Stimulated activated effector memory CD8-positive, alpha-beta T cell treated with anti-CD3 and anti-CD28 coated beads, Interleukin-12 subunit alpha, Interleukin-12 subunit beta, amount 100 ng/mL, for 72 hours (primary cell): ENCODE data around the gene PEX14.
"Not testable (repeated sequence)": the region's sequence is repeated elsewhere in the genome, so short reads cannot be mapped to it uniquely, and the experiment has no call there.

Experiments used
- ATAC-seq: fragments of 150-1000 bp; cut with Tn5 transposase; 2 replicates; pipeline ENCODE4 v1.10.0; 2021
- DNase-seq, 2 donors: peaks; one replicate each; pipeline ENCODE4 v3.0.0; 2021 to 2022; ENCODE audit warnings: low spot score in 2 of 2
- H3K27ac Mint-ChIP-seq: one replicate; pipeline ENCODE4 v1.8.0; 2022; ENCODE audit warnings: mild to moderate bottlenecking, mixed read lengths
- H3K36me3 Mint-ChIP-seq: one replicate; pipeline ENCODE4 v1.8.0; 2022; ENCODE audit warnings: mild to moderate bottlenecking, mixed read lengths
- H3K4me1 Mint-ChIP-seq: one replicate; pipeline ENCODE4 v1.8.0; 2022; ENCODE audit warnings: mixed read lengths
- H3K4me3 Mint-ChIP-seq: one replicate; pipeline ENCODE4 v1.8.0; 2022; ENCODE audit warnings: mild to moderate bottlenecking, mixed read lengths
- H3K9me3 Mint-ChIP-seq: one replicate; pipeline ENCODE4 v1.8.0; 2022; ENCODE audit warnings: mixed read lengths

The PEX14 gene

GRCh38 chr1:10497109-10497508 is 22.4 kb downstream of the PEX14 start:
- H3K27ac Mint-ChIP-seq, result no peak overlapping the region

GRCh38 chr1:10498231-10498630 is 23.5 kb downstream of the PEX14 start:
- H3K4me1 Mint-ChIP-seq, result peaks cover 52% of the 10 kb centered on the region
- no peak for DNase-seq
- peak overlapping the region; percentile 28 for H3K4me3 Mint-ChIP-seq
- ATAC-seq, result peak; percentile 58
- peaks cover 11% of the 10 kb centered on the region for H3K36me3 Mint-ChIP-seq
- H3K9me3 Mint-ChIP-seq, result no peaks in the 10 kb centered on the region
- peak overlapping the region; percentile 33 for H3K27ac Mint-ChIP-seq

More at GRCh38 chr1:10497109-10497508, 22.4 kb downstream of the PEX14 start:
- Mint-ChIP-seq H3K4me3 (peak overlapping the region; percentile 23), H3K4me1 (peaks cover 57% of the 10 kb centered on the region), H3K9me3 (no peaks in the 10 kb centered on the region), H3K36me3 (peaks cover 11% of the 10 kb centered on the region)
- ATAC-seq (no peak), DNase-seq (no peak)

GRCh38 chr1:10502206-10502605 is 27.5 kb downstream of the PEX14 start:
- Mint-ChIP-seq H3K4me1 (peaks cover 42% of the 10 kb centered on the region), H3K36me3 (peaks cover 10% of the 10 kb centered on the region), H3K9me3 (no peaks in the 10 kb centered on the region), H3K4me3 (no peak overlapping the region), H3K27ac (peak overlapping the region; percentile 68)
- peak; percentile 73 for ATAC-seq
- no peak for DNase-seq

- no peak overlapping the region for H3K4me3 Mint-ChIP-seq
- H3K36me3 Mint-ChIP-seq, result peaks cover 4% of the 10 kb centered on the region
- peak overlapping the region; percentile 50 for H3K27ac Mint-ChIP-seq
- ATAC-seq (no peak), DNase-seq (no peak)
- peaks cover 32% of the 10 kb centered on the region for H3K4me1 Mint-ChIP-seq
- H3K9me3 Mint-ChIP-seq, result no peaks in the 10 kb centered on the region
These were observed 29.5 kb downstream of the PEX14 start for GRCh38 chr1:10504249-10504648.

- H3K36me3 Mint-ChIP-seq, H3K27ac Mint-ChIP-seq: not testable (repeated sequence)
- peaks cover 45% of the 10 kb centered on the region for H3K4me1 Mint-ChIP-seq
These were observed 31.4 kb downstream of the PEX14 start for GRCh38 chr1:10506046-10506676.

GRCh38 chr1:10506677-10507047 is 31.9 kb downstream of the PEX14 start:
- H3K27ac Mint-ChIP-seq, result no peak overlapping the region
- DNase-seq (no peak), ATAC-seq (no peak)
- peaks cover 4% of the 10 kb centered on the region for H3K36me3 Mint-ChIP-seq
- H3K4me3 Mint-ChIP-seq, result no peak overlapping the region
- H3K9me3 Mint-ChIP-seq, result no peaks in the 10 kb centered on the region
- peaks cover 50% of the 10 kb centered on the region for H3K4me1 Mint-ChIP-seq

More at GRCh38 chr1:10506046-10506676, 31.4 kb downstream of the PEX14 start:
- not testable (repeated sequence) for H3K4me3 Mint-ChIP-seq, DNase-seq, ATAC-seq, H3K9me3 Mint-ChIP-seq

- no peak overlapping the region for H3K27ac Mint-ChIP-seq
- H3K4me1 Mint-ChIP-seq, result peaks cover 51% of the 10 kb centered on the region
- no peak overlapping the region for H3K4me3 Mint-ChIP-seq
- H3K9me3 Mint-ChIP-seq, result no peaks in the 10 kb centered on the region
- no peak for ATAC-seq
- H3K36me3 Mint-ChIP-seq, result peaks cover 4% of the 10 kb centered on the region
- peak in 1 of 2 donors; percentile 68 for DNase-seq
These were observed 32.5 kb downstream of the PEX14 start for GRCh38 chr1:10507111-10507879.

GRCh38 chr1:10508511-10508951 is 33.8 kb downstream of the PEX14 start:
- Mint-ChIP-seq H3K27ac (no peak overlapping the region), H3K36me3 (peaks cover 4% of the 10 kb centered on the region), H3K4me3 (no peak overlapping the region), H3K9me3 (no peaks in the 10 kb centered on the region), H3K4me1 (peaks cover 63% of the 10 kb centered on the region)
- ATAC-seq (no peak), DNase-seq (no peak)

GRCh38 chr1:10509809-10510509 is 35.2 kb downstream of the PEX14 start:
- Mint-ChIP-seq H3K4me1 (peaks cover 65% of the 10 kb centered on the region), H3K4me3 (peak overlapping the region; percentile 34), H3K9me3 (no peaks in the 10 kb centered on the region), H3K27ac (peak overlapping the region; percentile 81), H3K36me3 (peaks cover under 1% of the 10 kb centered on the region)
- DNase-seq, result no peak
- no peak for ATAC-seq

GRCh38 chr1:10510520-10511493 is 36.1 kb downstream of the PEX14 start:
- H3K9me3 Mint-ChIP-seq, result no peaks in the 10 kb centered on the region
- peak; percentile 99 for ATAC-seq
- H3K4me1 Mint-ChIP-seq, result peaks cover 70% of the 10 kb centered on the region
- DNase-seq, result peak; percentile 57 to 79
- peak overlapping the region; percentile 34 for H3K4me3 Mint-ChIP-seq
- peak overlapping the region; percentile 81 for H3K27ac Mint-ChIP-seq
- H3K36me3 Mint-ChIP-seq, result no peaks in the 10 kb centered on the region

- Mint-ChIP-seq H3K9me3 (no peaks in the 10 kb centered on the region), H3K4me3 (peak overlapping the region; percentile 34), H3K4me1 (peaks cover 74% of the 10 kb centered on the region), H3K36me3 (no peaks in the 10 kb centered on the region), H3K27ac (peak overlapping the region; percentile 81)
- DNase-seq (no peak), ATAC-seq (no peak)
These were observed 36.7 kb downstream of the PEX14 start for GRCh38 chr1:10511494-10511885.

GRCh38 chr1:10513199-10513598 is 38.4 kb downstream of the PEX14 start:
- ATAC-seq, result peak; percentile 34
- peak in 1 of 2 donors; percentile 66 for DNase-seq
- Mint-ChIP-seq H3K4me3 (peak overlapping the region; percentile 37), H3K4me1 (peaks cover 74% of the 10 kb centered on the region), H3K9me3 (no peaks in the 10 kb centered on the region), H3K27ac (peak overlapping the region; percentile 67), H3K36me3 (no peaks in the 10 kb centered on the region)

GRCh38 chr1:10514490-10515235 is 39.9 kb downstream of the PEX14 start:
- no peaks in the 10 kb centered on the region for H3K9me3 Mint-ChIP-seq
- peaks cover 71% of the 10 kb centered on the region for H3K4me1 Mint-ChIP-seq
- H3K27ac Mint-ChIP-seq, result peak overlapping the region; percentile 67
- ATAC-seq, result no peak
- H3K4me3 Mint-ChIP-seq, result peak overlapping the region; percentile 37
- DNase-seq, result no peak
- no peaks in the 10 kb centered on the region for H3K36me3 Mint-ChIP-seq
